Testis (tissue), 2 donors: ENCODE data around the gene BRI3.

Experiments
- POLR2A ChIP-seq: fragments of 450-650 bp; IDR thresholded peaks from one replicate; pipeline ENCODE4 v1.6.1; 2017; ENCODE audit warnings: antibody characterized with exemption, mild to moderate bottlenecking, moderate library complexity
- TF ChIP-seq, protein P1 (sequence below), 3 experiments: fragments of 450-650 bp in 2 of 3; fragments of 200-600 bp in 1 of 3; sonication (generic) in 1 of 3; IDR thresholded peaks; one replicate each; pipeline ENCODE4 v1.5.1; 2016 to 2019; ENCODE audit warnings: antibody characterized with exemption in 3 of 3, mild to moderate bottlenecking in 2 of 3, moderate library complexity in 1 of 3

DNA sequence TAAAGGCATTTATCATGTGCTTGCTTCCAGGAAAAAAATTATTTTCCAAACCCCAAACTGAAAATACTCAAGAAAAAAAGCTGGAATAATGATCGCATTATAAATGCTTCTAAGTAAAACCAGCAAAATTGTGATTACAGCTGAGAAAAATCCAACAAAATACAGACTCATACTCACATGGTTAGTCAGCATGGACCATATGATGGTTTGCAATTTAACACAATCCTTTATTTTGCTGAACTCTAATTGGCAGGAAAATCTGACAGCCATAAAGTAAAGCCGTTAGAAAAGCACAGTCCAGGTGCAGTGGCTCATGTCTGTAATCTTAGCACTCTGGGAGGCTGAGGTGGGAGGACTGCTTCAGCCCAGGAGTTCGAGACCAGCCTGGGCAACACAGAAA, 59.6 kb downstream of the BRI3 start:
- TF ChIP-seq POLR2A = no peak
- TF ChIP-seq, protein P1, sequence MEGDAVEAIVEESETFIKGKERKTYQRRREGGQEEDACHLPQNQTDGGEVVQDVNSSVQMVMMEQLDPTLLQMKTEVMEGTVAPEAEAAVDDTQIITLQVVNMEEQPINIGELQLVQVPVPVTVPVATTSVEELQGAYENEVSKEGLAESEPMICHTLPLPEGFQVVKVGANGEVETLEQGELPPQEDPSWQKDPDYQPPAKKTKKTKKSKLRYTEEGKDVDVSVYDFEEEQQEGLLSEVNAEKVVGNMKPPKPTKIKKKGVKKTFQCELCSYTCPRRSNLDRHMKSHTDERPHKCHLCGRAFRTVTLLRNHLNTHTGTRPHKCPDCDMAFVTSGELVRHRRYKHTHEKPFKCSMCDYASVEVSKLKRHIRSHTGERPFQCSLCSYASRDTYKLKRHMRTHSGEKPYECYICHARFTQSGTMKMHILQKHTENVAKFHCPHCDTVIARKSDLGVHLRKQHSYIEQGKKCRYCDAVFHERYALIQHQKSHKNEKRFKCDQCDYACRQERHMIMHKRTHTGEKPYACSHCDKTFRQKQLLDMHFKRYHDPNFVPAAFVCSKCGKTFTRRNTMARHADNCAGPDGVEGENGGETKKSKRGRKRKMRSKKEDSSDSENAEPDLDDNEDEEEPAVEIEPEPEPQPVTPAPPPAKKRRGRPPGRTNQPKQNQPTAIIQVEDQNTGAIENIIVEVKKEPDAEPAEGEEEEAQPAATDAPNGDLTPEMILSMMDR (IDR thresholded peaks at IDR 0.05) = no peak
